ENCODE data around the gene CRABP2.

CRABP2 gene

DNA sequence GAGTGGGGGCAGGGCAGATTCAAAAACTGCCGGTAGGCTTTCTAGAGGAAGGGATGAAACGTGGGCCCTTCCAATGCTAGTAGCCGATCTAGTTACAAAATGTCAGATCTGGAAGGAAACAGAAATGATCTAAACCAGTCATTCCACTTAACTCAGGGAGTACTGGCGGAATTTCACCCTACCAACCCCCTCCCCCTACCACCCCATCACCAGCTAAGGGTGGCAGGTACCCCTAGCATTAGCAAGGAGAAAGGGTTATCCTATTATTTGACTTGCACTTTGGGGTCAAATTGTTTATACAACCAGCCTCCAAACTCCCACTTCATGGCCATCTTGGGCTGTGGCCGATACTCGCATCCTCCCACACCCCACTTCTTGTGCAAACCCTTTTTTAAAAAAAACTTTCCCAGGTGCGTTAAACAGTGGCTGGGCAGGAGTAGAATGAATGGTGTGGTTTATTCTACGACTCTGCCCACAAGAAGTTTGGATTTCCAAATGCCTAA lies 36.1 kb upstream of the CRABP2 start:
- no peak for DNase-seq

DNA sequence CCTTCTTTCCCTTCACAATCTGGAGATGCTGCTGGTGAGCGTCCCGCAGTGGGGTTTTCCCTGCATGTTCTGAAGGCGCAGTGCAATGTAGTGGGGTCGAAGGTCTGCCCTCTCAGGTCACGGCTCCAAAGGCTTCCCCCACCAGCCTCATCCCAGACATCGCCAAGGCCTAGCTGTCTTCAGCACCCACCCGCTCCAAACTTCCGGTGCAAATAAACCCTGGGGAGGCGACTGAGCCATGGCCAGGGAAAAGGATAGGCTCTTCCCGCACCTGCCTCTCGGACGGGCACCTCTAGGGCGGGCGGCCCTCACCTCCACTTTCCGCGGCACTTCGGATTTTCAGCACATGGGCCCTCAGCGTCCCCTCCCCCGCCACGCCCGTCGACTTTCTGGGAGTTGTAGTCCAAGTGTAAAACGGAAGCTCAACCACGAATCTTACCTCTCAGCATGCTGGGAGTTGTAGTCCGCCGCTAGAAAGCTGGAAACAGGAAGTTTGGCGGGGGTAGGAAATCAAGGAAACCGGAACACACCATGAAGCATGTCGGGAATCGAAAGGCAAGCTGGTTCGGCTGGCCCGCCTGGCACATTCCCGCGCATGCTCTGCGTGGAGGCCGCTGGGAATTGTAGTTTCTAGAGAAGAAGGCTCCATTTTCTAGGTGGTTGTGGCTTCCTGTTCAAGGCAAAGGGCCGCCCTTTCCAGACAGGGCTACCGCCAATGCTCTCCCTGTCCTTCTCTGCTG lies 35.5 kb upstream of the CRABP2 start, which contains the start of gene MRPL24:
TSS of gene MRPL24 (minus strand) at position 348 of the 740 bp plus-strand sequence. CDS start 2,384 bp downstream, outside the sequence.
- DNase-seq = peak; percentile 100

DNA sequence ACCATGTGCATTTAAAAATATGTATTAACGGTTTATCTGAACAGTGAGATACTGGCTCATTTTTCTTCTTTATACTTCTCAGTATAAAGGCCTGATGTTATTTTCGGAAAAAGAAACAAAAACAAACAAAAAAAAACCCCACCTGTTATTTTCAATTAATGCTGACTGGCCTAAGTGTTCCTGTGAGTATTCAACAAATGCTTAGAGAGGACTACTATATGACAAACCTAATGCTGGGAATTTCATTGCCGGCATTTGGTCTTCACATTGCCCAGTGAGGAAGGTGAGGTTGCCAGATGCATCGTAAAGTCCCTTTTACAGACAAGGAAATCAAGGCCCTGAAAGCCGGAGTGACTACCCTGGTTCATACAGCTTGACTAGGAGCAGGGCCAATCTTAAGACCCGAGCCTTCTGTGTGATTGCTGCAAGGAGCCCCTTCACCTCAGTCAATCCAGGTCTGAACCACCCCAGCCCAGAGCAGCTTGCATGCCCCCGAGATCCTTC lies 34.9 kb upstream of the CRABP2 start:
- DNase-seq = no peak

DNA sequence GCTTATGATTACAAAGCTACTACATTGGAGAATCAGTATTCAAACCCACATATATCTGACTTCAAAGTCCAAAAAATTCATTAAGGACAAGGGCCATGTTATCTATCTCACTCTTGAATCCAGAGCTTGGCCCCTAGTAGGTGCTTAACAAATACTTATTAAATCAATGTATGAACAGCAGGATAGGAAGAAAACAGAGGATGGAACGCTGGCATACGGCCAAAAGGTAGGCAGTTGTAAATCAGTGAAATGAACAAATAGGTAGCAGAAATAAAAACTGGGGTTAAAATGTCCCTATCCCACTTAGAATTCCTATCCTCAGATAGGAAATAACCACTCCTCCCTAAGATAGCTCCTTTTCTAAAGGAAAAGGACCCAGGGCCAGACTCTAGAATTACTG lies 33.5 kb upstream of the CRABP2 start:
- no peak for DNase-seq

DNA sequence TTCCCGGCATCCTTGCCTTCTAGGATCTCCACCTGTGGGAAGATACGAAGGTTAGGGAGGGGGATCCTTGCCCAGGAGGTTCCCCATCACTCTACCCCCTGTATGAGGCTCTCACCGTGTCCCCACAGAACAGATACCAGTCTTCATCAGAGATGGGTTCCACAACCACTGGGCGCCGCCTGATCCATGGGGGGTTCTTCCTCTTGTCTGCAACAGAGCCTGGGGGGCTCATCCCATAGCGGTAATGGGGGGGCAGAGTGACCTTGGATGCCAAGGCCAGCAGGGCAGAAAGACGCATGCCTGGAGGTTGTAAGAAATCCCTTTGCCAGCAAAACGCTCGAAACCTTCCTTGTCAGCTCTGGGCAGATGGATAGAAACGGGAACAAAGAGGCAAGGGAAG lies 33.0 kb upstream of the CRABP2 start:
- no peak for DNase-seq

DNA sequence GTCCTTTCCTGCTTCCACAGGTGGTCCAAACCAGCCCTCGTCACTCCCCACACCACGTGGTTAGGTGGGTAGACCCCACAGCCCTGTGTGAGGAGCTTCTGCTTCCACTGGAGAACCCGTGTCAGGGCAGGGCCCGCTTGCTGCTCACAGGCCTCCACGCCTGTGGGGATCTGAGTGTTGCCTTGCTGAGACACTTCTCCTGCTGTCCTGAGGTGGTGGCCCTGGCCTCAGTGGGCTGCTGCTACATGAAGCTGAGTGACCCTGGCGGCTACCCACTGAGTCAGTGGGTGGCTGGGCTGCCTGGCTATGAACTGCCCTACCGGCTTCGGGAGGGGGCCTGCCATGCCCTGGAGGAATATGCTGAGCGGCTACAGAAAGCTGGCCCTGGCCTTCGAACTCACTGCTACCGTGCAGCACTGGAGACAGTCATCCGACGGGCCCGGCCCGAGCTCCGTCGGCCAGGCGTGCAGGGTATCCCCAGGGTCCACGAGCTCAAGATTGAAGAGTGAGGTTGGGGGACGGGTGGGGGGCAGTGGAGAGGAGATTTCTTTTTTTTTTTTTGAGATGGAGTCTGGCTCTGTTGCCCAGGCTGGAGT lies 28.7 kb upstream of the CRABP2 start:
- DNase-seq = no peak

DNA sequence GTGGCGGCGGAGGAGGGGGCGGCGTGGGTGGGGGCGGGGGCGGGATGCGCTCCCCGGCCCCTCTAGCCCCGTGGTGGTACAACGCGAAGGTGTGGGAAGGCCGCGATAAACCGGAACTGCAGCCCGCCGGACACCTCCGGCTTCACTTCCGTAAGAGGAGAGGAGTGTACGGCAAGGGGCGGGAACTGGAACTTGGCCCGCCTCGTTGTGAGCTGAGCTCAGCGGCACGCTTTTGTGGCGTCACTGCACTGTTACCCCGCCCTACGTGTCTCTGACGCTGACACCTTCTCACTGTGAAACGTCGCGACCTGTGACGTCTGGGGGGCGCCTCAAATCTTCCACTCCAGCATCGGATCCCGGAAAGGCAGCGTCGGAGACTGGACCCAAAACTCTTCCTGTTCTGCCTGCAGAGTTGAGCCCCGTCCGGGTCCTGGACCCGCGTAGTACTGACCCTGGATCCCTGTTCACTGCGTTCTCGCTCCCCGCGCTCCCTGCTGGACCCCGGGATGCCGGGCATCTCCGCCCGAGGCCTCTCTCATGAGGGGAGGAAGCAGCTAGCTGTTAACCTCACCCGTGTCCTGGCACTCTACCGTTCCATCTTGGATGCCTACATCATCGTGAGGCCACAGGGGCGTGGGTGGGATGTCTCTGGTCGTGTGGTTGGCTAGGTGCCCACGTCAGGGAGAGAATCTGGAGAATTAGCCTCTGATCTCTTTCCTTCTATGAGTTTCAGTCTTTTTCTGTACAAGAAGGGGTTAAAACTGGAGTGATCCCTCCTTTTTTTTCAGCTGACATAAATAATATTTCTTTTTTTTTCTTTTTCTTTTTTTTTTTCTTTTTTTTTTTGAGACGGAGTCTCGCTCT lies 23.4 kb upstream of the CRABP2 start, which contains the start of gene ISG20L2:
TSS of gene ISG20L2 (minus strand) at position 168 of the 864 bp plus-strand sequence. CDS start 1,114 bp downstream, outside the sequence.
- peak; percentile 97 for DNase-seq

DNA sequence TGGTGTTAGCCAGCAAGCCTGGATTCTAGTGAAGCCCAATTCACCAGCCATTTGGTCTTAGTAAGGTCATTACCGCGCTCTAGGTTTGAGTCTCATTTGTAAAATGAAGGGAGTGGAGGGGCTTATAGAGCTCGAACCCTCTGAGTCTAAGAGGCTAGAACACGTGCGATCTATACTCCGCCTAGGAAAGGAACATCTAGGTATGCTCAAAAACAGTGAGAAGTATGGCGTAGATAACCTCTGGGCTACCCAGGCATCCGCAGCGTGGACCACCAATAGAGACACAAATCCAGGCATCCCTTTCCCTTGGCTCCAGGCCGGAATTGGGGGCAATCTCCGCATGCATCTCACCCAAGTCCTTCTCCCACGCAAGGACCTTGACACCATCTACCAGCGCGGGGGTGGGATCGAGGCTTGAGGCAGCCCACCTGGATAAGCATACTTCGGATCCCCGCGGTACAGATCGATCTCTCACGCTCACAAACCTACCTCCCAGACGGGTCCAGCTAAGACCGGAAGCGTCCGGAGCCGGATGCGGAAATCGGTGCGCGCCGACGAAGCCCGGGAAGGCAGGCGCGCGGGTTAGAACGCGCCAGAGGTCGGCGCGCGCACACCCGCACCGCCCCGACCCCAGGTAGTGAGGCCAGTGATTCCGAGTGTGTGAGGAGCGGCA lies 22.7 kb upstream of the CRABP2 start, which contains the start of gene METTL25B:
TSS of gene METTL25B (plus strand) at position 544 of the 673 bp plus-strand sequence. CDS start 636 bp downstream, outside the sequence.
- DNase-seq = peak; percentile 83

DNA sequence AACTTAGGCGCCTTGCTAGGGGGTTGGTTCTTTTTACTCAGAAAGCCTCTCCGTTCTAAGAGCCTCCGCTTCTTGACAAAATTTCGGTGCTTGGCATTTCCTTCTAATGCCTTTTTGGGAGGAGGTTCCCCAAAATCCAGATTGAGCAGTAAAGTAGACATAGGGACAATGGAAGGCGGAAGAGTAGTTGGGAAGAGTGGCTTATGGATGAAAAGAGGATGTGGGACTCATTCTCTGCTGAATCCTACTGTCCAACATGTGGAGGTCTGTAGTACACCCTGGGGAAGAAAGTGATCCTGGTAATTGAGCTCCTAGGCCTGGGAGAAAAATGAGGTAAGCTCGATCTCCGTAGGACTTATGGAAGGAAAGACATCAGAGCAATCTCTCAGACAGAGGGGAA lies 22.1 kb upstream of the CRABP2 start:
- DNase-seq = no peak

DNA sequence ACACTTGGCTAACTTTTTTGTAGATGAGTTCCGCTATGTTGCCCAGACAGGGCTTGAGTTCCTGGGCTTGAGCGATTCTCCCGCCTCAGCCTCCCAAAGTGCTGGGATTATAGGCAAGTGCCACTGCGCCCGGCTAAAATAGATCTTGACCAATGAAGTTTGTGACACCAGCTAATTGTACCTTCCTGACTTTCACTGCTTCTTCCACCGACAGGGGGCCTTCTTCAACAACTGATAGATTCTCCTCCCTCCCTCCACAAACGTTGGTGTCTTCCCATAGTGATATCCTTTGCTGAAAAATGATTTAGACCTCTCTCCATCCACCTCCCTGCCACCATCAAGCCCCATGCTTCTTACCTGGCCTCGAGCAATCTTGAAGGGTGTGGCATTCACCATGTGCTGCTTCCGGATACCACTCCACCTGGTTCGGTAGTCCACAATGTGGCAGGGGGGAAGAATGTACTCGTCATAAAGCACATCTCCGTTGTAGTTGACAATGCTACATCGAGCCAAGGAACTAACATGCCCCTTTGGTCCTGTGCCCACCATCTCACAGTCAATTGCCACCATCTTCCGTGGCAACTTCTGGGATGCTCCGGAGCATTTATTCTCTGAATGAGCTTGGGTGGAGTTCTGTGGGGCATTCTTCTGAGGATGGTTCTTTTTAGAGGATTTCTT lies 21.3 kb upstream of the CRABP2 start:
- peak; percentile 75 for DNase-seq

DNA sequence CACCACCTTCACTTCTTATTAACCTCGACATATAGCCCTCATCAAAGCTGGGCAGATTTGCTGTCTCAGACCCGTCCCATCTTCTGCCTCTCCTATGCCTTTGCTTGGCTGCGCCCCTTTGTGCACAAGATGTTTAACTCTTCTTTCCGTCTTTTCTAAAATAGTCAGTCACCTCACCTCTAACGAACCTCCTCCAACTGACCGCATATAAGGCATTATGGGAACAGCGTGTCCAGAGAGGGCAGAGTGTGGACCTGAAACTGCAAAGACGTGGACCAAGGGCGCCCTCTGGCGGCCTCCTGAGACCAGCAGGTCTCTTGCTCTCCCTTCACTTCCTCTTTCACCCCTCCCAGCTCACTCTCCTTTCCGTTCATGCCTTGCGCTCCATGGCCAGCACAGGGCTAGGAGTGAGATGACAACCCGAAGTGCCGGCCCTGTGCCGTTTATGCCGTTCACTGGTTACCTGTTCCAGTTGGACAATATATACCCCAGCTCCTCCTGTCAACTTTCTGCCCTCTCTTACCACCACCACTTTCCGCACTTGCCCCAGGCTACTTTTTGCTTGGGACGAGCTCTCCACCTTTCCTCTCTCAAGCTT lies 20.4 kb upstream of the CRABP2 start:
- peak; percentile 80 for DNase-seq

DNA sequence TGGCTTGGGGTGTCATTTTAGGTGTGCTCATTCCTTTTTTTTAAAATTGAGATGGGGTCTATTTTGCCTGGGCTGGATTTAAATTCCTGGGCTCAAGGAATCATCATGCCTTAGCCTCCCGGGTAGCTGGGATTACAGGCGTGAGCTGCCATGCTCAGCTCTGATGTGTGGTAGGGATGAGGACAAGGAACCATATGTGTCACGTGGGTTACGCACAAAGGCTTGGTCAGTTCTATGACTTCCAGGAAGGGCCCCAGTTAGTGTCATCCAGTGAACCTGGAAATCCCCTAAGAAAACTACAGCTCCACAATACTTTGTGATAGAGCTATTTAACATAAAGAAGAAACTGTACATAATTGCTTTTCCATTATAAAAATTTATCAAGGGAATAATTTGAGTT lies 16.2 kb upstream of the CRABP2 start:
- no peak for DNase-seq

DNA sequence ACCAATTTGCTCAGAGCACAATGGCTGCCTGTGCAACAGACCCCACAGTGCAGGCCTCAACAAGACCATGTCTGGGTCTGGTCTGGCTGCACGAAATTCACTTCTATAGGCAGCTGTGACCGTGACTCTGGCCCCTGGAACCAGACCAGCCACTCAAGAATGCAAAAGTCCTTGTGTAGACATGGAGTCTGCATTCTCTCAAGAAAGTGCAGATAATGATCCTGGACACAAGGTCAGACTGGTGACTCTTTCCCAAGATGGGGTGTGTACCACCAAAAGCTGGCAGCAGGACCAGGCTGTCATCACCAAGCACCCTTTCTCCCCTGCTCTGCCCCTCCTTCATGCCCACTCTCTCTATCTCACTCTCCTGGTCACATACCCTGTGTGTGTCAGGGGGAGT lies 15.7 kb upstream of the CRABP2 start:
- DNase-seq = no peak

DNA sequence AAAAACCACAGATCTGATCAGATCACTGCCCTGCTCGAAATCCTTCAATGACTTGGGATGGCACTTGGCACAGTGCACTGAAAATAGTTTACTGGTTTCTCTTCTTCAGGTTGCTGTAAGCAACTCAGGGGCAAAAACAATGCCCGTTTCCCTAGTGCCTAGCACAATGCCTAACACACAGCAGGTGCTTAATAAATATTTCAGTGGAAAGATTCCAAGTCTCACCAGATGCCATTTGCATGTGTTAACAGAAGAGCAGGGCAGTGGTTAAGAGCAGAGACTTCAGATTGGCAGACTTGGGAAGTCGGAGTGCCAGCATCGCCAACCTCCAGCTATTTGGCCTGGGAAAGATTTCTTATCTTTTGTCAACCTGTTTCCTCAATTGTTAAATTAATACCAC lies 12.0 kb upstream of the CRABP2 start:
- no peak for DNase-seq

DNA sequence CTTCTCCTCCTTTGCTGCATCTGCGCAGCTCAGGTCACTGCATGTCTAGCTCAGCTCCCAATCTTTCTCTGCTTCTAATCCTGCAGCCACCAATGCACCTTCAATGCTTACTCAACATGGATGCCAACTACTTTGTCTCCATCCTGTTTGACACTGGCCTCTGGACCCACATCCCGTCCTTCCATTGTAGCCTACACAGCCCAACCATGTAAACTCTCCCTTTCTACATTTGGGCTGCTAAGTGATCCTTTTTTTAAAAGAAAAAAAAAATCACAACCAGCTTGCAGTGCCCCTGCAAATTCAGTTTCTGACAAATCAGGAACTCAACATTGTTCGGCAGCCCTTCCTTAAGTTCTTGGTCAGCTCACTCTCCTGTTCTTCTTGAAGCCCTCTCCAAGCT lies 9.4 kb upstream of the CRABP2 start:
- no peak for DNase-seq

DNA sequence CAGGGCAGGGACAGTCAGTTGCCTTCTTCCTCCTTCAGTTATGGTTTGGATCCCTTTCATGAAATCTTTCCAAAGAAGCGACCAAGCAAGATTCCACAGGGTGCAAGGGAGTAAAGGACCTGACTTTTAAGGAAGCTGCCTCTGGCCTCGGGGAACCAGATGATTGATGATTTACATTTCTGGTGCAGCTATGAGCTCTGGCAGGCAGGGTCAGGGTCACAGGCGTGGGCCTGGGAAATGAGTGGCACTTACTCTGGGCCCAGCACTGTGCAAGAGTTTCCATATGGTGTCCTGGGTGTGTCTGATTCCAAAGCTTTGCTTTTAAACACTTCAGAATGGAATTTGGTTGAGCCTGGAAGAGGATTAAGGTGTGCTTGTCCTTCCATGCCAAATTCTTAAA lies 7.2 kb upstream of the CRABP2 start:
- no peak for DNase-seq

DNA sequence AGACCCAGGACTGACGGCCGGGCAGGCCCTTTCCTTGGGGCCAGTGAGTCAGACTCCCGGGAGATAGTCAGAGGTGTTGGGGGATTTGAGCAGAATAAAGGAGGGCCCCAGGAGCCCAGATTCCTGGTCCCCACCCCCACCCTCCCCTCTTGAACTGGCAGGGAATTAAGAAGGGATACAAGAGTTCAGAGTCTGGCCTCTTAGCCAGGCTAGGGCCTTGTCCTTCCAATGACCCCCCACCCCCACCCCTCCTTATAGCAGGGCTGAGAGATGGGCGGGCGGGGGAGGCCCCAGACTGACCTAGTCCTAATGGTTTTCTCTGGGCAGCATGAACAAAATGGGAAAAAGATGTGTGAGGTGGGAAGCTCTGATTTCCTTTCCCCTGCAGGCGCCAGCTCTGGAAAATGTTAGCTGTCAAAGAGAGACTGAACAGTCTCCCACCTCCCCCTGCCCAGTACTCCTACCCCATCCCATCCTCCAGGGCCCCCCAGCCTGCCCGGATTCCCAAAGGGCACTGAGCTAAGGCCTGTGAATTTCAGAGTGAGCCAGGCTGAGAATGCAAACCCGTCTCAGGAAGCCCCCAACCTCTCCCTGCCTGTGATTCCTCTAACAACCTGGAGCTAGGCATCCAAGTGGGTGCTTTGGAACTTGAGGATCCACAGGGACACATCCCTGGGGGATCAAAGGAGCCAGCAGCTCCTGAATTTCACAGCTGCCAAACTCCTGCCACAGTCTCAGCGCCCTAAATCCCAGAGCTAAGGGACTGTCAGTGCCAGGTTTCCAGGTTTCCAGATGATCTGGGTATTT lies 5.8 kb upstream of the CRABP2 start:
- DNase-seq = no peak

DNA sequence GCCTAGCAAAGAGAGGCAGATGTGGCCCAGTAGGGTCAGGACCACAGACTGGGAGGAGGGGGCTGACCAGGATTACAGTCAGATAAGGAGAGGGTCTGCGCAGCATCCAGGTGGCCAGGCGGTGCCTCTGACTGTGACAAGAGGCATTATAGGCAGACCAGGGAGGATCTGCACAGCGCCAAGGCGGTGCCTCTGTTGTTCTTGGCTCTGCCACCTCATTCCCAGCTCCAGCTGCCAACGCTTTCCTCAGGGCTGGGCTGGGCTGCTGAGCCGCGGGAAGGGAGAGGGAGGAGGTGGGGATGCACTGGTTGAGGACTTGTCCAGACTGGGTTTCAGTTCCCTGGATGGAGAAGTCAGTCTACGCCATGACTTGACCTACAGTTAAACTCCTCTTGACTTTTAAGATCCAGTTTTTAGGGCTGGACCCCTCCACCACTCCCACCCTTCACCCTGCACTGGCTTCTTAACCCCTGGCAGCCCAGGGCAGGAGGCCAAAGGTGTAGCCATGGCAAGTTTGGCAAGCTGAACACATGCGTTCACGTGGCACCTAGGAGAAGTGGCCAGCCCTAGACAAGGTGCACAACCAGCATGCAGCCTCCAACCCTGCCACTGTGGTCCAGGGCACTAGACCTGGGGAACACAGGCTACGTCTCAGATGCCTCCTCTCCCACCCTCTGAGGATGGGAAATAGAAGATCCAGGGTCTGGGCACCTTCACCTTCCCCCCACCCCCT lies 4.5 kb upstream of the CRABP2 start:
- DNase-seq = peak; percentile 83

DNA sequence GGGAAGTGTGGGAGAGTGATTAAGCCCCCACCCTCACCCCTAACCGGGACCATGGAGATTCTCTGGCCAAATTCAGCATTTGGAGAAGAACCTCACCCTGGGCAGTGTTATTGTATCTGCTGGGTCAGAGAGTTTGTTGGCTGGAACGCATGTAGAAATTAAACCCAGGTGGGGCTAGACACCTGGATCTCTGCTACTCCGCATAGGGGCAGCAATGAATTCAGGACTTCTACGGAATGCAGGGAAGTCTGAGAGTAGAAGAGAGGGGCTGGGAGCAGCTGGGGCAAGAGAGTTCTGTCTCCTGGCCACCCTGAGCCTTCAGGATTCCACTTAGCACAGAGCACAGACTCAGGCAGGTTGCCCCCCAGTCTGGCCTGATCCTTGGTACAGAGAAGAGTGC lies 3.6 kb upstream of the CRABP2 start:
- DNase-seq = no peak

Measured in fibroblast of skin of back (primary cell).